Astrocyte (in vitro differentiated cells and primary cell): Measurements from ENCODE around the gene SNX3. TPM values are rescaled to one million over a fixed set of nuclear protein-coding genes. Genes with fewer than 3 reads are reported as not detected.

Experiments used
- DNase-seq: peaks from one replicate; pipeline ENCODE4 v3.0.0-alpha.2; 2010; ENCODE audit warnings: low read depth
- FAIRE-seq: peaks from 2 replicates; lab custom pipeline; 2011; peaks lifted over from hg19 to GRCh38; lab: Jason Lieb, UNC
- H2AFZ ChIP-seq: 2 replicates; pipeline ENCODE4 v1.6.0; 2012; ENCODE audit warnings: low read depth, low read length, inconsistent platforms
- H3K27ac ChIP-seq: 2 replicates; pipeline ENCODE4 v1.5.1; 2011; ENCODE audit warnings: low read depth, low read length, inconsistent platforms
- H3K27me3 ChIP-seq: 2 replicates; pipeline ENCODE4 v1.6.0; 2011; ENCODE audit warnings: low read length, inconsistent platforms; ENCODE audit not compliant: insufficient read depth
- H3K36me3 ChIP-seq: 2 replicates; pipeline ENCODE4 v1.5.1; 2011; ENCODE audit warnings: low read length, inconsistent platforms; ENCODE audit not compliant: insufficient read depth
- H3K4me1 ChIP-seq: 2 replicates; pipeline ENCODE4 v1.5.1; 2011; ENCODE audit warnings: low read length, inconsistent platforms; ENCODE audit not compliant: insufficient read depth
- H3K4me2 ChIP-seq: 2 replicates; pipeline ENCODE4 v1.6.0; 2012; ENCODE audit warnings: low read length, inconsistent platforms
- H3K4me3 ChIP-seq: 2 replicates; pipeline ENCODE4 v1.5.1; 2011; ENCODE audit warnings: low read depth, mild to moderate bottlenecking, low read length, inconsistent platforms; ENCODE audit not compliant: insufficient read depth
- H3K79me2 ChIP-seq: 2 replicates; pipeline ENCODE4 v1.6.0; 2012; ENCODE audit warnings: mild to moderate bottlenecking, low read length, inconsistent platforms; ENCODE audit not compliant: insufficient read depth
- H3K9ac ChIP-seq: 2 replicates; pipeline ENCODE4 v1.6.0; 2012; ENCODE audit warnings: mild to moderate bottlenecking, low read length, inconsistent platforms
- H3K9me3 ChIP-seq: 2 replicates; pipeline ENCODE4 v1.5.1; 2012; ENCODE audit warnings: low read depth, mild to moderate bottlenecking, low read length, inconsistent platforms; ENCODE audit not compliant: insufficient read depth
- H4K20me1 ChIP-seq: 2 replicates; pipeline ENCODE4 v1.6.0; 2012; ENCODE audit warnings: low read length, inconsistent platforms; ENCODE audit not compliant: insufficient read depth
- H3K27ac Mint-ChIP-seq: one replicate; pipeline ENCODE4 v1.8.0; 2021; ENCODE audit warnings: mild to moderate bottlenecking, mixed read lengths; ENCODE audit not compliant: unreplicated experiment
- H3K27me3 Mint-ChIP-seq: one replicate; pipeline ENCODE4 v1.8.0; 2021; ENCODE audit warnings: low read depth, mixed read lengths; ENCODE audit not compliant: unreplicated experiment
- H3K36me3 Mint-ChIP-seq: one replicate; pipeline ENCODE4 v1.8.0; 2021; ENCODE audit warnings: low read depth, mixed read lengths; ENCODE audit not compliant: unreplicated experiment
- H3K4me1 Mint-ChIP-seq: one replicate; pipeline ENCODE4 v1.8.0; 2021; ENCODE audit warnings: low read depth, mixed read lengths; ENCODE audit not compliant: unreplicated experiment
- H3K4me3 Mint-ChIP-seq: one replicate; pipeline ENCODE4 v1.8.0; 2021; ENCODE audit warnings: mild to moderate bottlenecking, moderate library complexity, mixed read lengths; ENCODE audit not compliant: unreplicated experiment
- H3K9me3 Mint-ChIP-seq: one replicate; pipeline ENCODE4 v1.8.0; 2021; ENCODE audit warnings: mild to moderate bottlenecking, mixed read lengths; ENCODE audit not compliant: unreplicated experiment
- EZH2 ChIP-seq: IDR thresholded peaks from 2 replicates; pipeline ENCODE4 v1.6.1; 2012; ENCODE audit warnings: mild to moderate bottlenecking, low read length, inconsistent platforms; ENCODE audit not compliant: insufficient read depth
- total RNA-seq: library from RNA; stranded (reverse); gene quantifications from 2 replicates; pipeline ENCODE4 v1.2.1, GENCODE V29; 2021
- TF ChIP-seq, protein P1 (sequence below): IDR thresholded peaks from 2 replicates; pipeline ENCODE4 v1.5.1; 2011; ENCODE audit warnings: low read depth, mild to moderate bottlenecking, inconsistent platforms, low read length, moderate library complexity; ENCODE audit not compliant: insufficient read depth

The SNX3 gene
- total RNA-seq, 1 donor from 2014 or later: 165 TPM

DNA sequence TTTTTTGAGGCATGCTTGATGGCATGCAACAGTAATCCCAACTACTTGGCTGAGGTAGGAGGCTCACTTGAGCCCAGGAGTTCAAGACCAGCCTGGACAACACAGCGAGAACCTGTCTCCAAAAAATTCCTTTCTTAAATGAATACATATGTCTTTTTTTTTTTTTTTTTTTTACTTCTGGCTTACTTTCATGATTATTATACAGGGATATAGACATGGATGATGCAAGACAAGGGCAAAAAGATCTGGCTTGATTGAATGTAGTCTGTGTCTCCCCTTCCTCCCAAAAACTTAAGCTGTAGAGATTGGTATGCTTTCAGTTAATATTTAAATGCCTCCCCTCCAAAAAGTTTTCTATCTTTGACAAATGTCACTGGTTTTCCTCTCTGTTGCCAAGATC lies 7.6 kb downstream of the SNX3 start:
- H3K9me3 Mint-ChIP-seq: no peaks in the 10 kb centered on the region
- peaks cover 89% of the 10 kb centered on the region for H4K20me1 ChIP-seq
- H3K27ac ChIP-seq: no peak overlapping the region
- TF ChIP-seq, protein P1, sequence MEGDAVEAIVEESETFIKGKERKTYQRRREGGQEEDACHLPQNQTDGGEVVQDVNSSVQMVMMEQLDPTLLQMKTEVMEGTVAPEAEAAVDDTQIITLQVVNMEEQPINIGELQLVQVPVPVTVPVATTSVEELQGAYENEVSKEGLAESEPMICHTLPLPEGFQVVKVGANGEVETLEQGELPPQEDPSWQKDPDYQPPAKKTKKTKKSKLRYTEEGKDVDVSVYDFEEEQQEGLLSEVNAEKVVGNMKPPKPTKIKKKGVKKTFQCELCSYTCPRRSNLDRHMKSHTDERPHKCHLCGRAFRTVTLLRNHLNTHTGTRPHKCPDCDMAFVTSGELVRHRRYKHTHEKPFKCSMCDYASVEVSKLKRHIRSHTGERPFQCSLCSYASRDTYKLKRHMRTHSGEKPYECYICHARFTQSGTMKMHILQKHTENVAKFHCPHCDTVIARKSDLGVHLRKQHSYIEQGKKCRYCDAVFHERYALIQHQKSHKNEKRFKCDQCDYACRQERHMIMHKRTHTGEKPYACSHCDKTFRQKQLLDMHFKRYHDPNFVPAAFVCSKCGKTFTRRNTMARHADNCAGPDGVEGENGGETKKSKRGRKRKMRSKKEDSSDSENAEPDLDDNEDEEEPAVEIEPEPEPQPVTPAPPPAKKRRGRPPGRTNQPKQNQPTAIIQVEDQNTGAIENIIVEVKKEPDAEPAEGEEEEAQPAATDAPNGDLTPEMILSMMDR: no peak
- no peak for TF ChIP-seq EZH2
- H3K36me3 Mint-ChIP-seq: peaks cover 12% of the 10 kb centered on the region
- H3K4me3 Mint-ChIP-seq: no peak overlapping the region
- H3K27me3 Mint-ChIP-seq: no peaks in the 10 kb centered on the region
- no peak overlapping the region for H3K9ac ChIP-seq
- H2AFZ ChIP-seq: no peak overlapping the region
- H3K4me3 ChIP-seq: no peak overlapping the region
- H3K4me1 Mint-ChIP-seq: peaks cover 12% of the 10 kb centered on the region
- no peaks in the 10 kb centered on the region for H3K27me3 ChIP-seq
- peaks cover 4% of the 10 kb centered on the region for H3K36me3 ChIP-seq
- H3K27ac Mint-ChIP-seq: no peak overlapping the region
- no peaks in the 10 kb centered on the region for H3K4me1 ChIP-seq
- peaks cover 96% of the 10 kb centered on the region for H3K79me2 ChIP-seq
- H3K4me2 ChIP-seq: no peak overlapping the region
- no peaks in the 10 kb centered on the region for H3K9me3 ChIP-seq
- FAIRE-seq (no peak), DNase-seq (no peak)

DNA sequence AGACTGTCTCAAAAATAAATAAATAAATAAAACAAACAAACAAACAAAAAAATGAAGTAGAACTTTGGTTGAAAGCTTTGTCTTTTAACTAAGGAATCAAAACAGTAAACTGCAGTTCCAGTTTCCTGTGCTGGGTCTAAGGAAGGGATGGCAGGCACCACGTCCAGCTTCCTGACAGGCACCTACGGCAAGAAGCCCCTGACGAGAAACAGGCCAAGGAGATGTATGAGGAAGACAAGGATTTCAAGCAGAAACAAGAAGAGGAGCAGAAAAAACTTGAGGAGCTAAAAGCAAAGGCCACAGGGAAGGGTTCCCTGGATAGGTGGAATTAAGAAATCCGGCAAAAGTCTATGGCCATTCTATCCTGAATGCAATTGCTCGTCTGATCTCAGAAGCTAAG lies 8.8 kb downstream of the SNX3 start:
- no peak overlapping the region for H3K4me3 Mint-ChIP-seq
- TF ChIP-seq, protein P1: no peak
- no peak for TF ChIP-seq EZH2

DNA sequence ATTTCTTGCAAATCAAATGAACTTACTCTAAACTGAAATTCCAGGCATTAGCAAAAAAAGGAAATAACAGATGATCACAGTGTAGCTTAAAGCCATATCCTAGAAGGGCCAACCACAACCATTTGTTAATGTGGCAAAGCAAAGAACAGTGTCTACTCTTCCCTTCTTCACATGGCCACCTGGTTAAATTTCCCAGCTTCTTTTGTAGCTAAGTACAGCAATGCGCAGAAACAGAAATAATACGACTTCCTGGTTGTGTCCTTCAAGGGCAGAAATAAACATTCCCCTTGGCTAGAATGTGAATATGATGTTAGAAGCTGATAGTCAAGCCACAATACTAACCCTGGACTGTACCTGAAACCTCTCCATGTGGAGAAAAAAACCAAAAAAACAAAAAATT lies 9.6 kb downstream of the SNX3 start:
- H3K9me3 ChIP-seq: no peaks in the 10 kb centered on the region
- peaks cover 11% of the 10 kb centered on the region for H3K4me1 Mint-ChIP-seq
- H3K79me2 ChIP-seq: peaks cover 94% of the 10 kb centered on the region
- H3K4me3 Mint-ChIP-seq: no peak overlapping the region
- no peak overlapping the region for H3K9ac ChIP-seq
- H2AFZ ChIP-seq: no peak overlapping the region
- H3K4me2 ChIP-seq: no peak overlapping the region
- DNase-seq: no peak
- H3K4me1 ChIP-seq: no peaks in the 10 kb centered on the region
- H3K27ac ChIP-seq: no peak overlapping the region
- H3K36me3 ChIP-seq: peaks cover 4% of the 10 kb centered on the region
- H3K36me3 Mint-ChIP-seq: peaks cover 7% of the 10 kb centered on the region
- H3K27ac Mint-ChIP-seq: no peak overlapping the region
- H3K9me3 Mint-ChIP-seq: no peaks in the 10 kb centered on the region
- FAIRE-seq: no peak
- H3K4me3 ChIP-seq: no peak overlapping the region
- no peaks in the 10 kb centered on the region for H3K27me3 ChIP-seq
- no peaks in the 10 kb centered on the region for H3K27me3 Mint-ChIP-seq
- peaks cover 95% of the 10 kb centered on the region for H4K20me1 ChIP-seq
- TF ChIP-seq EZH2: no peak
- TF ChIP-seq, protein P1: no peak

More for the DNA sequence above, 8.8 kb downstream of the SNX3 start:
- H3K27ac ChIP-seq: no peak overlapping the region
- H3K9me3 ChIP-seq: no peaks in the 10 kb centered on the region
- peaks cover 9% of the 10 kb centered on the region for H3K36me3 Mint-ChIP-seq
- H3K27ac Mint-ChIP-seq: no peak overlapping the region
- DNase-seq (no peak), FAIRE-seq (no peak)
- H3K9ac ChIP-seq: no peak overlapping the region
- H3K36me3 ChIP-seq: peaks cover 4% of the 10 kb centered on the region
- H3K4me2 ChIP-seq: no peak overlapping the region
- peaks cover 14% of the 10 kb centered on the region for H3K4me1 Mint-ChIP-seq
- no peaks in the 10 kb centered on the region for H3K27me3 Mint-ChIP-seq
- no peak overlapping the region for H2AFZ ChIP-seq
- H3K4me3 ChIP-seq: no peak overlapping the region
- H3K27me3 ChIP-seq: no peaks in the 10 kb centered on the region
- H3K4me1 ChIP-seq: no peaks in the 10 kb centered on the region
- H3K9me3 Mint-ChIP-seq: no peaks in the 10 kb centered on the region
- peaks cover 96% of the 10 kb centered on the region for H3K79me2 ChIP-seq
- peaks cover 95% of the 10 kb centered on the region for H4K20me1 ChIP-seq
